OCI-LY1 (cell line): ENCODE data around the gene SLX4IP.

Source experiments
- H2AFZ ChIP-seq: fragments of 200-600 bp; sonication (generic), shearing (Covaris generic); 2 replicates; pipeline ENCODE4 v1.6.0; 2014; ENCODE audit warnings: antibody characterized with exemption, mild to moderate bottlenecking, low read length
- H3F3A ChIP-seq: fragments of 200-600 bp; sonication (generic), shearing (Covaris generic); 2 replicates; pipeline ENCODE4 v1.6.0; 2014; ENCODE audit warnings: mild to moderate bottlenecking, antibody characterized with exemption, low read length, moderate library complexity; ENCODE audit not compliant: insufficient read depth
- H3K27ac ChIP-seq: fragments of 200-600 bp; sonication (generic); 2 replicates; pipeline ENCODE4 v1.5.1; 2014; ENCODE audit warnings: low read length, mixed run types, mild to moderate bottlenecking, low read depth; ENCODE audit not compliant: poor library complexity, severe bottlenecking
- H3K27me3 ChIP-seq: fragments of 200-600 bp; sonication (generic); 2 replicates; pipeline ENCODE4 v1.6.0; 2014; ENCODE audit warnings: antibody characterized with exemption, mild to moderate bottlenecking, low read length, moderate library complexity; ENCODE audit not compliant: insufficient read depth
- H3K36me3 ChIP-seq: fragments of 200-600 bp; sonication (generic); 2 replicates; pipeline ENCODE4 v1.6.1; 2014; ENCODE audit warnings: mild to moderate bottlenecking, antibody characterized with exemption, low read length, moderate library complexity, mixed read lengths; ENCODE audit not compliant: insufficient read depth
- H3K4me1 ChIP-seq: fragments of 200-600 bp; sonication (generic); 2 replicates; pipeline ENCODE4 v1.5.1; 2014; ENCODE audit warnings: mild to moderate bottlenecking, low read length, moderate library complexity; ENCODE audit not compliant: insufficient read depth, severe bottlenecking
- H3K4me2 ChIP-seq: fragments of 200-600 bp; sonication (generic), shearing (Covaris generic); 2 replicates; pipeline ENCODE4 v1.6.1; 2014; ENCODE audit warnings: low read length
- H3K4me3 ChIP-seq: fragments of 200-600 bp; sonication (generic); 2 replicates; pipeline ENCODE4 v1.5.1; 2014; ENCODE audit warnings: low read length, low read depth, mild to moderate bottlenecking, mixed read lengths; ENCODE audit not compliant: poor library complexity, severe bottlenecking
- H3K79me2 ChIP-seq: fragments of 200-600 bp; shearing (Covaris generic); 2 replicates; pipeline ENCODE4 v1.6.1; 2016; ENCODE audit warnings: mixed run types, low read length, mixed read lengths; ENCODE audit not compliant: insufficient read depth
- H3K9ac ChIP-seq: fragments of 200-600 bp; sonication (generic), shearing (Covaris generic); 2 replicates; pipeline ENCODE4 v1.6.1; 2014; ENCODE audit warnings: mild to moderate bottlenecking, low read length, mixed read lengths
- H3K9me2 ChIP-seq: fragments of 200-600 bp; sonication (generic), shearing (Covaris generic); 2 replicates; pipeline ENCODE4 v1.6.1; 2014; ENCODE audit warnings: low read depth, mild to moderate bottlenecking, low read length, mixed read lengths
- H3K9me3 ChIP-seq: fragments of 200-600 bp; shearing (Covaris generic); 2 replicates; pipeline ENCODE4 v1.6.1; 2014; ENCODE audit warnings: low read length, mixed read lengths
- H4K20me1 ChIP-seq: fragments of 200-600 bp; sonication (generic), shearing (Covaris generic); 2 replicates; pipeline ENCODE4 v1.6.0; 2016; ENCODE audit warnings: mild to moderate bottlenecking, low read length; ENCODE audit not compliant: insufficient read depth
- CTCF ChIP-seq: fragments of 200-600 bp; sonication (generic), shearing (Covaris generic); IDR thresholded peaks from 2 replicates; pipeline ENCODE4 v1.5.1; 2017; ENCODE audit warnings: mild to moderate bottlenecking, antibody characterized with exemption, low read length, moderate library complexity, mixed read lengths
- EZH2 ChIP-seq: fragments of 200-600 bp; sonication (generic), shearing (Covaris generic); IDR thresholded peaks from 2 replicates; pipeline ENCODE4 v1.8.0; 2017; ENCODE audit warnings: borderline replicate concordance, mixed run types, mild to moderate bottlenecking, antibody characterized with exemption, low read length, moderate library complexity, mixed read lengths

The SLX4IP gene

GRCh38 chr20:10513061-10513460 is 78.0 kb downstream of the SLX4IP start:
- no peaks in the 10 kb centered on the region for H4K20me1 ChIP-seq
- no peaks in the 10 kb centered on the region for H3K27me3 ChIP-seq
- H3K9ac ChIP-seq: no peak overlapping the region
- no peaks in the 10 kb centered on the region for H3K9me3 ChIP-seq
- TF ChIP-seq CTCF (no peak), EZH2 (no peak)
- H3K4me3 ChIP-seq: no peak overlapping the region
- no peaks in the 10 kb centered on the region for H3F3A ChIP-seq
- no peaks in the 10 kb centered on the region for H3K9me2 ChIP-seq
- H2AFZ ChIP-seq: no peak overlapping the region
- H3K4me1 ChIP-seq: peaks cover 13% of the 10 kb centered on the region
- no peaks in the 10 kb centered on the region; the same call in 1 of the 2 replicates for H3K79me2 ChIP-seq
- H3K27ac ChIP-seq: no peak overlapping the region
- no peak overlapping the region for H3K4me2 ChIP-seq
- H3K36me3 ChIP-seq: no peaks in the 10 kb centered on the region

- no peak overlapping the region for H3K9ac ChIP-seq
- H3K9me3 ChIP-seq: no peaks in the 10 kb centered on the region
- TF ChIP-seq CTCF: no peak
- no peak for TF ChIP-seq EZH2
- H3K27ac ChIP-seq: no peak overlapping the region
- peaks cover 13% of the 10 kb centered on the region for H3K4me1 ChIP-seq
- H4K20me1 ChIP-seq: no peaks in the 10 kb centered on the region
- no peak overlapping the region for H3K4me2 ChIP-seq
- H3K27me3 ChIP-seq: no peaks in the 10 kb centered on the region
- no peaks in the 10 kb centered on the region; the same call in 1 of the 2 replicates for H3K79me2 ChIP-seq
- no peaks in the 10 kb centered on the region for H3F3A ChIP-seq
- no peaks in the 10 kb centered on the region for H3K9me2 ChIP-seq
- no peak overlapping the region for H2AFZ ChIP-seq
- H3K4me3 ChIP-seq: no peak overlapping the region
- H3K36me3 ChIP-seq: no peaks in the 10 kb centered on the region
Observed at GRCh38 chr20:10513931-10514575, 78.9 kb downstream of the SLX4IP start.

GRCh38 chr20:10516529-10516928 is 81.4 kb downstream of the SLX4IP start:
- no peak overlapping the region for H3K27ac ChIP-seq
- H3F3A ChIP-seq: no peaks in the 10 kb centered on the region
- TF ChIP-seq EZH2 (no peak), CTCF (no peak)
- H4K20me1 ChIP-seq: no peaks in the 10 kb centered on the region
- no peaks in the 10 kb centered on the region for H3K36me3 ChIP-seq
- H3K4me1 ChIP-seq: peaks cover 7% of the 10 kb centered on the region
- no peaks in the 10 kb centered on the region for H3K9me3 ChIP-seq
- H3K79me2 ChIP-seq: no peaks in the 10 kb centered on the region; the same call in 1 of the 2 replicates
- no peak overlapping the region for H3K4me3 ChIP-seq
- no peak overlapping the region for H3K4me2 ChIP-seq
- H3K9ac ChIP-seq: no peak overlapping the region
- H2AFZ ChIP-seq: no peak overlapping the region
- no peaks in the 10 kb centered on the region for H3K27me3 ChIP-seq
- no peaks in the 10 kb centered on the region for H3K9me2 ChIP-seq
